Activated CD8-positive, alpha-beta T cell treated with anti-CD3 and anti-CD28 coated beads, Interleukin-2, amount 10 ng/mL, durations not matched to agents 7 days and 5 days (primary cell): ENCODE results near the gene DPP4. TPM values are rescaled to one million over a fixed set of nuclear protein-coding genes. Genes with fewer than 3 reads are reported as not detected.

Experiments used
- ATAC-seq: fragments of 150-1000 bp; cut with Tn5 transposase; one replicate; pipeline ENCODE4 v1.10.0; 2021; ENCODE audit warnings: moderate library complexity
- CTCF ChIA-PET: fragments of 350-600 bp; sonication (Branson Sonifier 250); formaldehyde crosslinking; loops from one replicate; lab custom pipeline; 2021; ENCODE audit warnings: antibody characterized with exemption; lab: Charles Lee
- POLR2A ChIA-PET: fragments of 350-600 bp; sonication (Branson Sonifier 250); formaldehyde crosslinking; loops from one replicate; lab custom pipeline; 2021; ENCODE audit warnings: antibody characterized with exemption; lab: Charles Lee
- DNase-seq: peaks from one replicate; pipeline ENCODE4 v3.0.0-alpha.2; 2020
- H3K27ac Mint-ChIP-seq: one replicate; pipeline ENCODE4 v1.8.0; 2021; ENCODE audit warnings: mild to moderate bottlenecking, mixed read lengths
- H3K27me3 Mint-ChIP-seq: one replicate; pipeline ENCODE4 v1.8.0; 2021; ENCODE audit warnings: low read depth, mixed read lengths
- H3K36me3 Mint-ChIP-seq: one replicate; pipeline ENCODE4 v1.8.0; 2021; ENCODE audit warnings: low read depth, mixed read lengths
- H3K4me1 Mint-ChIP-seq: one replicate; pipeline ENCODE4 v1.8.0; 2021; ENCODE audit warnings: low read depth, mixed read lengths
- H3K4me3 Mint-ChIP-seq: one replicate; pipeline ENCODE4 v1.8.0; 2021; ENCODE audit warnings: mild to moderate bottlenecking, mixed read lengths
- H3K9me3 Mint-ChIP-seq: one replicate; pipeline ENCODE4 v1.8.0; 2022; ENCODE audit warnings: mixed read lengths; ENCODE audit not compliant: insufficient read depth
- total RNA-seq, 2 experiments: library from RNA; stranded (reverse); gene quantifications; one replicate each; pipeline ENCODE4 v1.2.3, GENCODE V29; 2021

Gene DPP4
- total RNA-seq, 2 experiments from 2014 or later, result 158 TPM

- Mint-ChIP-seq H3K4me1 (peaks cover 74% of the 10 kb centered on the region), H3K9me3 (no peaks in the 10 kb centered on the region), H3K4me3 (peak overlapping the region; percentile 57), H3K36me3 (peaks cover 85% of the 10 kb centered on the region), H3K27ac (peak overlapping the region; percentile 23), H3K27me3 (no peaks in the 10 kb centered on the region)
- POLR2A ChIA-PET, result interaction anchor here (0.8 to 1.3 kb wide), 3 partner anchors 9 to 115 kb away, joined by 3 to 4 read pairs (median 3); no protein-coding TSS in a partner anchor
- ATAC-seq (no peak), DNase-seq (no peak)
- CTCF ChIA-PET, result interaction anchor here (2.6 kb wide), 1 partner anchor 11 kb away, joined by 16 read pairs; no protein-coding TSS in a partner anchor
Observed at GRCh38 chr2:162069267-162069903, 4.6 kb downstream of the DPP4 start.

- ChIA-PET POLR2A (no interaction called here), CTCF (interaction anchor here (1.1 to 2.6 kb wide), 3 partner anchors 10 to 119 kb away, joined by 3 to 16 read pairs (median 4); no protein-coding TSS in a partner anchor)
- H3K27me3 Mint-ChIP-seq, result no peaks in the 10 kb centered on the region
- no peak for ATAC-seq
- H3K27ac Mint-ChIP-seq, result no peak overlapping the region
- H3K4me3 Mint-ChIP-seq, result no peak overlapping the region
- no peak for DNase-seq
- no peaks in the 10 kb centered on the region for H3K9me3 Mint-ChIP-seq
- H3K36me3 Mint-ChIP-seq, result peaks cover 92% of the 10 kb centered on the region
- peaks cover 90% of the 10 kb centered on the region for H3K4me1 Mint-ChIP-seq
Observed at GRCh38 chr2:162067596-162067995, 6.4 kb downstream of the DPP4 start.

GRCh38 chr2:162065767-162066166 is 8.2 kb downstream of the DPP4 start:
- ChIA-PET POLR2A (interaction anchor here (0.6 to 1.0 kb wide), 2 partner anchors 8 to 56 kb away, joined by 3 read pairs; partner anchors contain the start of gene DPP4), CTCF (no interaction called here)
- peak overlapping the region; percentile 7 for H3K27ac Mint-ChIP-seq
- H3K4me1 Mint-ChIP-seq, result peaks cover 86% of the 10 kb centered on the region
- no peak overlapping the region for H3K4me3 Mint-ChIP-seq
- peaks cover 87% of the 10 kb centered on the region for H3K36me3 Mint-ChIP-seq
- no peaks in the 10 kb centered on the region for H3K27me3 Mint-ChIP-seq
- ATAC-seq, result no peak
- H3K9me3 Mint-ChIP-seq, result no peaks in the 10 kb centered on the region
- DNase-seq, result no peak

- POLR2A ChIA-PET, result interaction anchor here (1.4 to 8.3 kb wide), 2 partner anchors 9 to 110 kb away, joined by 6 to 62 read pairs; partner anchors contain the start of gene DPP4
- DNase-seq (no peak), ATAC-seq (peak; percentile 45)
- H3K27me3 Mint-ChIP-seq, result no peaks in the 10 kb centered on the region
- H3K4me3 Mint-ChIP-seq, result peak overlapping the region; percentile 72
- CTCF ChIA-PET, result interaction anchor here (1.0 to 1.7 kb wide), 3 partner anchors 10 to 477 kb away, joined by 3 to 9 read pairs (median 4); partner anchors contain the start of gene DPP4
- H3K36me3 Mint-ChIP-seq, result peaks cover 88% of the 10 kb centered on the region
- H3K27ac Mint-ChIP-seq, result peak overlapping the region; percentile 80
- H3K4me1 Mint-ChIP-seq, result peaks cover 88% of the 10 kb centered on the region
- H3K9me3 Mint-ChIP-seq, result no peaks in the 10 kb centered on the region
Observed at GRCh38 chr2:162063899-162064298, 10.1 kb downstream of the DPP4 start.

- CTCF ChIA-PET, result interaction anchor here (1.0 to 1.7 kb wide), 3 partner anchors 10 to 476 kb away, joined by 3 to 9 read pairs (median 4); partner anchors contain the start of gene DPP4
Observed at GRCh38 chr2:162063281-162063680, 10.7 kb downstream of the DPP4 start.

GRCh38 chr2:162062559-162062958 is 11.5 kb downstream of the DPP4 start:
- no peak for DNase-seq
- Mint-ChIP-seq H3K4me1 (peaks cover 89% of the 10 kb centered on the region), H3K36me3 (peaks cover 89% of the 10 kb centered on the region), H3K27me3 (no peaks in the 10 kb centered on the region), H3K4me3 (no peak overlapping the region), H3K27ac (peak overlapping the region; percentile 80), H3K9me3 (peaks cover 7% of the 10 kb centered on the region)
- ChIA-PET CTCF (interaction anchor here (1.5 to 6.7 kb wide), 3 partner anchors 10 to 475 kb away, joined by 3 to 50 read pairs (median 4); partner anchors contain the start of gene DPP4), POLR2A (interaction anchor here (1.4 to 8.3 kb wide), 2 partner anchors 10 to 109 kb away, joined by 6 to 62 read pairs; partner anchors contain the start of gene DPP4)
- no peak for ATAC-seq

More at GRCh38 chr2:162063281-162063680, 10.7 kb downstream of the DPP4 start:
- H3K9me3 Mint-ChIP-seq, result no peaks in the 10 kb centered on the region
- H3K36me3 Mint-ChIP-seq, result peaks cover 89% of the 10 kb centered on the region
- peaks cover 89% of the 10 kb centered on the region for H3K4me1 Mint-ChIP-seq
- POLR2A ChIA-PET, result interaction anchor here (1.4 to 8.3 kb wide), 2 partner anchors 10 to 110 kb away, joined by 6 to 62 read pairs; partner anchors contain the start of gene DPP4
- no peaks in the 10 kb centered on the region for H3K27me3 Mint-ChIP-seq
- ATAC-seq, result peak; percentile 9
- DNase-seq, result no peak
- H3K27ac Mint-ChIP-seq, result peak overlapping the region; percentile 80
- H3K4me3 Mint-ChIP-seq, result peak overlapping the region; percentile 72

GRCh38 chr2:162061021-162061420 is 13.0 kb downstream of the DPP4 start:
- peaks cover 89% of the 10 kb centered on the region for H3K36me3 Mint-ChIP-seq
- H3K27me3 Mint-ChIP-seq, result no peaks in the 10 kb centered on the region
- no peak for ATAC-seq
- H3K4me3 Mint-ChIP-seq, result no peak overlapping the region
- peak overlapping the region; percentile 80 for H3K27ac Mint-ChIP-seq
- ChIA-PET CTCF (interaction anchor here (1.2 to 6.7 kb wide), 4 partner anchors 12 to 69 kb away, joined by 3 to 50 read pairs (median 4); partner anchors contain the start of gene DPP4), POLR2A (interaction anchor here (0.6 to 8.3 kb wide), 3 partner anchors 8 to 252 kb away, joined by 3 to 62 read pairs (median 4); partner anchors contain the start of gene DPP4)
- H3K9me3 Mint-ChIP-seq, result peaks cover 8% of the 10 kb centered on the region
- peaks cover 89% of the 10 kb centered on the region for H3K4me1 Mint-ChIP-seq
- DNase-seq, result no peak

- Mint-ChIP-seq H3K36me3 (peaks cover 89% of the 10 kb centered on the region), H3K4me3 (no peak overlapping the region), H3K27ac (no peak overlapping the region), H3K9me3 (peaks cover 8% of the 10 kb centered on the region), H3K4me1 (peaks cover 89% of the 10 kb centered on the region), H3K27me3 (no peaks in the 10 kb centered on the region)
- ATAC-seq, result no peak
- POLR2A ChIA-PET, result interaction anchor here (0.6 to 8.3 kb wide), 3 partner anchors 9 to 253 kb away, joined by 3 to 62 read pairs (median 4); partner anchors contain the start of gene DPP4
- CTCF ChIA-PET, result interaction anchor here (1.2 to 6.7 kb wide), 4 partner anchors 12 to 69 kb away, joined by 3 to 50 read pairs (median 5); partner anchors contain the start of gene DPP4
- no peak for DNase-seq
Observed at GRCh38 chr2:162060532-162060931, 13.5 kb downstream of the DPP4 start.

GRCh38 chr2:162058973-162059668 is 14.9 kb downstream of the DPP4 start:
- peaks cover 91% of the 10 kb centered on the region for H3K36me3 Mint-ChIP-seq
- H3K9me3 Mint-ChIP-seq, result peaks cover 8% of the 10 kb centered on the region
- CTCF ChIA-PET, result interaction anchor here (1.0 to 6.7 kb wide), 8 partner anchors 9 to 113 kb away, joined by 3 to 50 read pairs (median 6); partner anchors contain the start of gene DPP4
- peak overlapping the region; percentile 84 for H3K27ac Mint-ChIP-seq
- H3K27me3 Mint-ChIP-seq, result no peaks in the 10 kb centered on the region
- ATAC-seq (peak; percentile 62), DNase-seq (no peak)
- peaks cover 87% of the 10 kb centered on the region for H3K4me1 Mint-ChIP-seq
- POLR2A ChIA-PET, result interaction anchor here (0.5 to 8.3 kb wide), 4 partner anchors 14 to 109 kb away, joined by 6 to 62 read pairs (median 7); partner anchors contain the start of gene DPP4
- peak overlapping the region; percentile 66 for H3K4me3 Mint-ChIP-seq

- Mint-ChIP-seq H3K27me3 (no peaks in the 10 kb centered on the region), H3K4me1 (peaks cover 83% of the 10 kb centered on the region), H3K4me3 (no peak overlapping the region), H3K27ac (peak overlapping the region; percentile 85), H3K36me3 (peaks cover 90% of the 10 kb centered on the region), H3K9me3 (peaks cover 8% of the 10 kb centered on the region)
- CTCF ChIA-PET, result interaction anchor here (0.7 to 6.7 kb wide), 10 partner anchors 10 to 471 kb away, joined by 3 to 50 read pairs (median 4); partner anchors contain the start of gene DPP4
- ATAC-seq (peak; percentile 32), DNase-seq (no peak)
- POLR2A ChIA-PET, result interaction anchor here (0.6 to 8.3 kb wide), 4 partner anchors 15 to 64 kb away, joined by 3 to 62 read pairs (median 4); partner anchors contain the start of gene DPP4
Observed at GRCh38 chr2:162057426-162057825, 16.6 kb downstream of the DPP4 start.
